ENCODE measurements around the gene PLCB1. TPM values are rescaled to one million over a fixed set of nuclear protein-coding genes. Genes with fewer than 3 reads are reported as not detected.
A peak's percentile ranks its signal among the peaks of the same experiment; 100 is the strongest.

PLCB1 gene
- polyA plus RNA-seq, 6 donors from 2014 or later, result 0.27 to 0.79 (median 0.54) TPM; not detected in 2

- Mint-ChIP-seq H3K27me3 (no peaks in the 10 kb centered on the region), H3K4me1 (no peaks in the 10 kb centered on the region), H3K9me3 (peaks cover 0 to 4% (median 0%) of the 10 kb centered on the region in 7 donors), H3K36me3 (no peaks in the 10 kb centered on the region), H3K27ac (no peak overlapping the region), H3K4me3 (no peak overlapping the region)
- DNase-seq, result no peak
- no peak for ATAC-seq (ENCODE audit: low read depth in 2 of 2)
Measured at GRCh38 chr20:8187740-8188139, 55.7 kb downstream of the PLCB1 start.

GRCh38 chr20:8190043-8190880 lies 58.2 kb downstream of the PLCB1 start:
- H3K4me3 Mint-ChIP-seq, result no peak overlapping the region
- ATAC-seq (ENCODE audit: low read depth in 2 of 2) (no peak), DNase-seq (no peak)
- no peak overlapping the region for H3K27ac Mint-ChIP-seq
- H3K4me1 Mint-ChIP-seq, result no peaks in the 10 kb centered on the region
- peaks cover 3 to 14% (median 9%) of the 10 kb centered on the region in 7 donors for H3K9me3 Mint-ChIP-seq
- H3K36me3 Mint-ChIP-seq, result no peaks in the 10 kb centered on the region
- no peaks in the 10 kb centered on the region for H3K27me3 Mint-ChIP-seq

DNA sequence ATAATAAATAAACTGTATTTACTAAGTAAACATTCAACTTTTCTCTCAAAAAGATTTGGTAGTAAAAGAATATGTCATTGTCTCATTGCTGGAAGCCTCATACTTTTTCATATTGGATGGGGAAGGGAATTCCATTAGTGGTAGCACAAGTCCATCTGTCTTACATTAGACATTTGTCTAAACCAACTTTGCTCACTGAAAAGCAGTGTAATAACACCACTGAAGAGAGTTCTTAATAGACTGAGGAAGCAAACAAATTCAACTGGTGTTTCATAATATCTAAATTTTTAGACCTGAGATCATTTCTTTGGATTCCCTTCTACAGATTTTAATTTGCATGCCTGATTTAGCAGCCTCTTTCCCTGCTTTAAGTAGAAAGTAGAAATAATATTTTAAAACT lies 62.7 kb downstream of the PLCB1 start:
- no peak for ATAC-seq (ENCODE audit: low read depth in 2 of 2)
- Mint-ChIP-seq H3K4me3 (no peak overlapping the region), H3K27me3 (no peaks in the 10 kb centered on the region), H3K4me1 (no peaks in the 10 kb centered on the region), H3K36me3 (no peaks in the 10 kb centered on the region), H3K27ac (no peak overlapping the region), H3K9me3 (peaks cover 3 to 25% (median 14%) of the 10 kb centered on the region in 7 donors)
- DNase-seq, result no peak

DNA sequence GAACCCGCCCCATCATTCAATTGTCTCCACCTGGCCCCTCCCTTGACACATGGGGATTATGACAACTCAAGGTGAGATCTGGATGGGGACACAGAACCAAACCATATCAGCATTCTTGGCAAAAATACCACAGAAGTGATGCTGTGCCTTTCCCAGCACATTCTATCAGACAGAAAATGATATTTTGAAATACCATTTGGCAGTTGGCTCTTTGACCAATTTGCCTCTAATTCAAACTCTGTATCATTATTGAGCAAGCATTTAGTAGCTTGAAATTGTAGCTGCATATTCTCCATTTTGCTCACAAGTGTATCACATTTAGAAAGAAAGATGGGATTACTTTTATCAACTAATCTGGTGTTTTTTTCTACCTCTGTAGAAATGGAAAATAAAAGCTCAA lies 64.0 kb downstream of the PLCB1 start:
- Mint-ChIP-seq H3K27ac (no peak overlapping the region), H3K4me3 (no peak overlapping the region), H3K27me3 (no peaks in the 10 kb centered on the region), H3K36me3 (no peaks in the 10 kb centered on the region), H3K9me3 (peaks cover 3 to 25% (median 14%) of the 10 kb centered on the region in 7 donors), H3K4me1 (no peaks in the 10 kb centered on the region)
- DNase-seq (no peak), ATAC-seq (ENCODE audit: low read depth in 2 of 2) (no peak)

- Mint-ChIP-seq H3K36me3 (no peaks in the 10 kb centered on the region), H3K4me1 (no peaks in the 10 kb centered on the region), H3K9me3 (peaks cover 2 to 20% (median 5%) of the 10 kb centered on the region in 7 donors), H3K27ac (no peak overlapping the region), H3K4me3 (no peak overlapping the region), H3K27me3 (no peaks in the 10 kb centered on the region)
- DNase-seq (no peak), ATAC-seq (ENCODE audit: low read depth in 2 of 2) (no peak)
Measured at GRCh38 chr20:8200220-8200619, 68.2 kb downstream of the PLCB1 start.

DNA sequence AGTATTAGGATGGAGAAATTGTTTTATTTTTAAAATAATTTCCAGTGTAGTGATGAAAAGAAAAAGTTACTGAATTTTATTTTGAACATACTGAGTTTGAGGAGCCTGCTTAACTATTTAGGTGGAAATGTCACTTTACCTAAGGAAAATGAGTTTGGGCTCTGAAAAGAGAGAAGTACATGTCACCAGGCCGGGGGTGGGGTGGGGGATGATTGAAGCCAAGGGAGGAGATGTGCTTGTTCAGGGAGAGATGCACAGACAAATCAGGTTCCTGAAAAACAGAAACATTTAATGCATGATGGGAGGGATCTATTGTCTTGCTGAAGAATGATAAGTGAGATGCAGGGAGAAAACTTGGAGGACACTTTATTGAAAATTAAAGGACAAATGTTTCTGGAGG lies 71.3 kb downstream of the PLCB1 start:
- Mint-ChIP-seq H3K27me3 (no peaks in the 10 kb centered on the region), H3K27ac (no peak overlapping the region), H3K4me1 (no peaks in the 10 kb centered on the region), H3K4me3 (no peak overlapping the region), H3K9me3 (peaks cover 0 to 13% (median 4%) of the 10 kb centered on the region in 7 donors), H3K36me3 (no peaks in the 10 kb centered on the region)
- DNase-seq, result no peak
- no peak for ATAC-seq (ENCODE audit: low read depth in 2 of 2)

DNA sequence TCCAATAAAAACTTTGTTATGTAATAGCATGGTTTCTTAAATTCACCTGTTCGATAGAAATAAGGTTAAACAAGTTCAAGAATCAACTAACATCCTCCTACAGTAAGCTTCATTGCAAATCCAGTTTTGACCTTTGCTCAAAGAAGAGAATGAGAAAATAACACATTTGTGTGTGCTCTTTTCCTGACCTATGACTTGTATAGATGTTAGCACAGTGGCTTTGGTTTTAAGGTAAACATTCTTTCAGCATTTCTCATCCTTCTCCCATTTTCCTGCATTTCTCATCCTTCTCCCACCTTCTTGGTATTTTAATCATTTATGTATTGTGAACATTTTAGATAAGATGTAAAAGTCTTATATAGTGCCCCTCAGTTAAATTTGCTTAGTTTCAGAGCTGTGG lies 73.9 kb downstream of the PLCB1 start:
- ATAC-seq (ENCODE audit: low read depth in 2 of 2) (no peak), DNase-seq (no peak)
- Mint-ChIP-seq H3K36me3 (no peaks in the 10 kb centered on the region), H3K4me3 (no peak overlapping the region), H3K27ac (no peak overlapping the region), H3K27me3 (no peaks in the 10 kb centered on the region), H3K9me3 (peaks cover 0 to 9% (median 2%) of the 10 kb centered on the region in 7 donors), H3K4me1 (no peaks in the 10 kb centered on the region)

- ATAC-seq (ENCODE audit: low read depth in 2 of 2) (no peak), DNase-seq (no peak)
- Mint-ChIP-seq H3K27ac (no peak overlapping the region), H3K9me3 (peaks cover 0 to 2% (median 0%) of the 10 kb centered on the region in 7 donors), H3K4me3 (no peak overlapping the region), H3K4me1 (peaks cover 4 to 6% (median 4%) of the 10 kb centered on the region in 3 donors), H3K36me3 (no peaks in the 10 kb centered on the region), H3K27me3 (no peaks in the 10 kb centered on the region)
Measured at GRCh38 chr20:8208226-8208625, 76.2 kb downstream of the PLCB1 start.

- DNase-seq, result no peak
- no peak overlapping the region for H3K27ac Mint-ChIP-seq
- peaks cover 12 to 14% (median 12%) of the 10 kb centered on the region in 3 donors for H3K4me1 Mint-ChIP-seq
- no peaks in the 10 kb centered on the region for H3K36me3 Mint-ChIP-seq
- ATAC-seq (ENCODE audit: low read depth in 2 of 2), result no peak
- no peak overlapping the region for H3K4me3 Mint-ChIP-seq
- H3K9me3 Mint-ChIP-seq, result no peaks in the 10 kb centered on the region
- no peaks in the 10 kb centered on the region for H3K27me3 Mint-ChIP-seq
Measured at GRCh38 chr20:8209061-8209460, 77.0 kb downstream of the PLCB1 start.

- peaks cover 19 to 21% (median 20%) of the 10 kb centered on the region in 3 donors for H3K4me1 Mint-ChIP-seq
- H3K27ac Mint-ChIP-seq, result no peak overlapping the region
- no peak for DNase-seq
- H3K4me3 Mint-ChIP-seq, result no peak overlapping the region
- no peaks in the 10 kb centered on the region for H3K36me3 Mint-ChIP-seq
- H3K27me3 Mint-ChIP-seq, result no peaks in the 10 kb centered on the region
- ATAC-seq (ENCODE audit: low read depth in 2 of 2), result no peak
- no peaks in the 10 kb centered on the region for H3K9me3 Mint-ChIP-seq
Measured at GRCh38 chr20:8210749-8211148, 78.7 kb downstream of the PLCB1 start.

DNA sequence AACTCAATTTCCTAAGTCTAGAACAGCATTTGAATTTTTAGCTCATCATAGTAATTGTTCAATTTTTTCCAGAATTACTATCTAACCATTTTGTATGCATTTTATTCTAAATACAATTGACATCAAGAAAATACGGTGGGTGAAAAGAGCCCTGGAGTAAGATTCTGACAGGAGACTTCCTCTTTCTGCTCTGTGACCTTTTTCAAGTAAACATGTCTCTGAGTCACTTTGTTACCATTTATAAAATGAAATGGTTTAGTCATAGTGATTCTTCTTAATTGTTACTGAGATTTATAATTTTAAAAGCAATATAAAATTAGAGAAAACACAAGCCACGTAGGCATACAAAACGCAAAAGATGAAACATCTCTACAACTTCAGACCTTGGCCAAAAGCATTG lies 80.2 kb downstream of the PLCB1 start:
- Mint-ChIP-seq H3K9me3 (no peaks in the 10 kb centered on the region), H3K4me3 (no peak overlapping the region), H3K27me3 (no peaks in the 10 kb centered on the region), H3K36me3 (no peaks in the 10 kb centered on the region), H3K4me1 (peaks cover 19 to 21% (median 20%) of the 10 kb centered on the region in 3 donors), H3K27ac (no peak overlapping the region)
- DNase-seq (no peak), ATAC-seq (ENCODE audit: low read depth in 2 of 2) (no peak)

DNA sequence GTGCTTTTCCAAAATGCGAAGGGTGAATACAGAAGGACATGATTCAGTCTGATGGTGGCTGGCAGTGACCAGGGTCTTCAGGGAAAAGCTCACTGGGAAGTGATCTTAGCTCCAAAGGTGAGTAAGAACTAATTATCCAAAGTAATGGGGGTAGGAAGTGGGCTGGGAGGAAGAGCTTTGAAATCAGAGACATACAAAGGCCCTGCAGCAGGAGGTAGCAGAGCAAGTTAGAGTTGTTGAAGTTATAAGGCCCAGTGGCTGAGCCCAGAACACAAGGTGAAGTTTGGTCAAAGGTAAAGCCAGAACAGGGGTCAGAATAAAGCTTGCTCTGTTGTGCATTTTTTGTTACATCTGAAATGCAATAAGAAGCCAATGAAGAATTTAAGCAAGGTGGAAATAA lies 81.2 kb downstream of the PLCB1 start:
- no peaks in the 10 kb centered on the region for H3K36me3 Mint-ChIP-seq
- no peaks in the 10 kb centered on the region for H3K27me3 Mint-ChIP-seq
- peaks cover 0 to 4% (median 0%) of the 10 kb centered on the region in 7 donors for H3K9me3 Mint-ChIP-seq
- ATAC-seq (ENCODE audit: low read depth in 2 of 2) (no peak), DNase-seq (no peak)
- peak overlapping the region; percentile 74 to 89 (median 80) for H3K4me3 Mint-ChIP-seq
- peak overlapping the region in 5 of 6 donors; percentile 68 to 96 (median 72) for H3K27ac Mint-ChIP-seq
- peaks cover 19 to 21% (median 20%) of the 10 kb centered on the region in 3 donors for H3K4me1 Mint-ChIP-seq

DNA sequence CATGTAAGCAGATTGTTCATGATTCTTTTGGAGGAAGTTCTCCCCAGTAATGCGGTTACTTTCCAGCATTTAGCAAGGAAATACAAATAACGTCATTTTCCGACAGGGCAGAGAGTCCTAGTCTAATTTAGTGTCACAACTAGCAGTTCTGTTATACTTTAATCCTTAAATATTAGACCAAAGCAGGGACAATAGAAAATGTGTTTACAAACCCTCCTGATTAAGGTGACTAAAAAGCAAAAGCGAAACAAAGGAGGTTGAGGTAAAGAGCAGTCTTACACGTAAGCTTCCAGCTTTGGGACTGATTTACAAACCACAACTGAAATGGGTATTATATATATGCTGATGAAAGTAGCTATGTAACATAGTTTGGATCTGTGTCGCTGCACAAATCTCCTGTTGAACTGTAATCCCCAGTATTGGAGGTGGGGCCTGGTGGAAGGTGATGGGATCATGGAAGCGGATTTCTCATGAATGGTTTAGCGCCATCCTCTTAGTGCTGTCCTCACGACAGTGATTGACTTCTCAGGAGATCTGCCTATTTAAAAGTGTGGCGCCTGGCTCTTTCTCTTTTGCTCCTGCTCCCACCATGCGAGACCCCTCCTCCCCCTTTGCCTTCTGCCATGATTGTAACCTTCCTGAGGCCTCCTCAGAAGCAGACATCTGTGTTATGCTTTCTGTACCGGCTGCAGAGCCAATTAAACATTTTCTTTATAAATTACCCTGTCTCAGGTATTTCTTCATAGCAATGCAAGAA lies 81.9 kb downstream of the PLCB1 start:
- H3K4me3 Mint-ChIP-seq, result peak overlapping the region; percentile 74 to 89 (median 80)
- no peaks in the 10 kb centered on the region for H3K27me3 Mint-ChIP-seq
- ATAC-seq (ENCODE audit: low read depth in 2 of 2), result peak; percentile 35 to 65
- DNase-seq, result no peak
- H3K9me3 Mint-ChIP-seq, result peaks cover 0 to 4% (median 0%) of the 10 kb centered on the region in 7 donors
- peaks cover 19 to 21% (median 20%) of the 10 kb centered on the region in 3 donors for H3K4me1 Mint-ChIP-seq
- H3K27ac Mint-ChIP-seq, result peak overlapping the region; percentile 31 to 96 (median 70)
- no peaks in the 10 kb centered on the region for H3K36me3 Mint-ChIP-seq

DNA sequence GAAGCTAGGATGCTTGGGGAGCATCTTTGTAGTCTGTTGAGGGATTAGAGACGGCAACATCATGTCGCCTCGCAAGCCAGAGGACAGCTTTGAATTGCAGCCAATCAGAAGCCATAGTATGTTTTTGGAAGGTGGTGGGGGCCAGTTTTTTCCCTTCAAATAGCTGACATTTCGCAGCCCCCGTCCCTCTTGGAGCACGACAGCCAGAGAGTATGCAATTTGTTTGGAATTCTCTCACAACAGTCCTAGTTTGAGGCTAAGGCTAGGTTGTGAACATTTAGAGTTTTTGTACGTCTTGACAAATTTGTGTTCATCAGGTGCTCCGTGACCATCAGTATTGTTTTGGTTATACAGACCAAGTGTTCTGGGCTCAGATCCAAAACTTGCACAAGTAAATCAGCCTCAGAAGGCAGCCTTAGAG lies 83.3 kb downstream of the PLCB1 start:
- Mint-ChIP-seq H3K9me3 (peaks cover 0 to 4% (median 0%) of the 10 kb centered on the region in 7 donors), H3K4me1 (peaks cover 19 to 21% (median 20%) of the 10 kb centered on the region in 3 donors), H3K27ac (peak overlapping the region in 1 of 6 donors; percentile 68), H3K36me3 (no peaks in the 10 kb centered on the region), H3K27me3 (no peaks in the 10 kb centered on the region), H3K4me3 (no peak overlapping the region)
- ATAC-seq (ENCODE audit: low read depth in 2 of 2) (no peak), DNase-seq (no peak)
